Kidney tubule cell (primary cell): Measurements from ENCODE around the gene ABHD6.
"Not testable (repeated sequence)": the region's sequence is repeated elsewhere in the genome, so short reads cannot be mapped to it uniquely, and the experiment has no call there.

ENCODE experiments used
- DNase-seq: peaks from one replicate; pipeline ENCODE4 v3.0.0-alpha.2; 2018; ENCODE audit warnings: low spot score

ABHD6 gene

DNA sequence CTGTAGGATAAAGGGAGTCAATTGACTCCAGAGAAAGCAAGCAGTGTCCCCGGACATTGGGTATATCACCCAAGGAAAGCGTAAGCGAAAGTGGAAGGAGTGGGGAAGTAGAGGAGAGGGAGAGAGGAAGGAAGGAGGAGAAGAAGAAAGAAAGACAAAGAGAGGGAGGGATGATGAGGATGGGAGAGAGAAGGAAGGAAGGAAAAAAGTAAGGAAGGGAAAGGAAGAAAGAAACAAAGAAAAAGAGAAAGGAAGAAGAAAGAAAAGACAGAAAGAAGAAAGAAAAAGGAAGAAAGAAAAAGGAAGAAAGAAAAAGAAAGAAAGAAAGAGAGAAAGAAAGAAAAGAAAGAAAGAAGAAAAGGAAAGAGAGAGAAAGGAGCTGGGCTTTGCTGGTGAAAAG lies 27.7 kb upstream of the ABHD6 start:
- DNase-seq, result no peak

DNA sequence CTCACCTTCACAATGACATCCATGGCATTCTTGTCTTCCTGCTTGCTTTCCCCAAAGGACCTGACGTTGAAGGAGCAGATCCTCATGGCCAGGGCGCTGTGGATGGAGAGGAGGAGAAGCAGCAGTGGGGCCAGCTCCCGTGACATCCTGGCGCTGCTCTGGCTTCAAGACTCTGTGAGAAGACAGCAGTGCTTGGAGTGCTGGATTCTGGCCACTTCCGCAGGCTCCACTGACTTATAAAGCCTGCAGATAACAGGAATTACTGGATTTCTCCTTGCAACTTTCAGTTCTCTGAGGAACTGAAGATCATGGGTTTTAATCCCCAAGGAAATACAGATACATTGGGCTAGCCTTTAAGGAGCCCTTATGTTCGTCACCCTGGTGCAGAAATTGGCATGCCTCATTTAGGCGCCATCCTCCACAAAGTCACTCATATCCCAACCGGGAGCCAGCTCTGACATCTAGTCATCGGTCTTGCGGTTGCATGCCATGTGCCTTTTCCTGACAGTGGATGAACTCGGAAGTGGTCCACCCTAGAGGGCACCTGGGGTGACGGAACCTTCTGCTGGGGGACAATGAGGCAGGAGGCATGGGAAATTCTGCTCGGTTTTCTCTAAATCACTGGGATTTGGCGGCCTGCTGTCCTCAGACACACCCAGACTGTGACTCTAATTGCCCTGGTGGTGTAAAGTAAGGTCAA lies 26.7 kb upstream of the ABHD6 start, which contains the start of gene DNASE1L3:
Gene DNASE1L3, minus strand, starts transcription at position 212 of the 700 bp plus-strand sequence. Its CDS starts 66 bp downstream, at position 146.
- DNase-seq, result no peak

DNA sequence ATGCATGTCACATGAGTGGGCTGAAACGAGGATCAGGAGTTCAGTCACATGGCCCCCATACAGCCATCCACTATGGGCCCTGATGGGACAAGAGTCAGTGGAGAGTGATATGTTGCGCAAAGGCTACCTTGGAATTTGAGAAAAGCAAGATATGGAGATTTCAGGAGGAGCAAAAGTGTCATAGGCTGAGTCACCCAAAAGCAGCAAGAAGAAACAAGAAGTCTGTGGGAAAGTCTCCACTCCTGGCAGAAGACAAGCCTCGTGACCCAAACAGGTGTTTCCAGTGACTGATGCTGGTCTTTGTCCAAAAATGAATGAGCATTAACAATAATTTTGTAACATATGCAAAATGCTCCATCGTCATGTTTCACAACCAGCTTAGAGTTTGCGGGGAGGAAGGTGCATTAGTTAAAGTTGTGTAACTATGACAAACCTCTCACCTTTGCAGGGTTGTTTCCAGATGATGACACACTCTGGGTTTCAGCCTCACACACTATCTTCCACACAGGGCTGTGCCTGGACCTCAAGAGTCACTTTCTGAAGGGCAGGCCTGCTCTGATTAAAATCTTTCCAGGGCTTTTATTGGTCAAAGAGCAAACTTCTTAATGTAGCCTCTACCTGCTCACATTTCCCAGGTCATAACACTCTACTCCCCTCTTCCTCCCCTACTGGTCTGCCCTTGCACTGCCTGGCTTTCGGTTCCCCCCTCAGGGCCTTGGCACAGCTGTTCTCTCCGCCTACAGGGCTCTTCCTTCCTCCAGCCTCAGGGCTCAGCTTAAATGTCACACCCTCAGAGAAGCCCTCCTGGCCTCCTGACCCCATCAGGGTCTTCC lies 22.9 kb upstream of the ABHD6 start:
- DNase-seq, result peak; percentile 39

DNA sequence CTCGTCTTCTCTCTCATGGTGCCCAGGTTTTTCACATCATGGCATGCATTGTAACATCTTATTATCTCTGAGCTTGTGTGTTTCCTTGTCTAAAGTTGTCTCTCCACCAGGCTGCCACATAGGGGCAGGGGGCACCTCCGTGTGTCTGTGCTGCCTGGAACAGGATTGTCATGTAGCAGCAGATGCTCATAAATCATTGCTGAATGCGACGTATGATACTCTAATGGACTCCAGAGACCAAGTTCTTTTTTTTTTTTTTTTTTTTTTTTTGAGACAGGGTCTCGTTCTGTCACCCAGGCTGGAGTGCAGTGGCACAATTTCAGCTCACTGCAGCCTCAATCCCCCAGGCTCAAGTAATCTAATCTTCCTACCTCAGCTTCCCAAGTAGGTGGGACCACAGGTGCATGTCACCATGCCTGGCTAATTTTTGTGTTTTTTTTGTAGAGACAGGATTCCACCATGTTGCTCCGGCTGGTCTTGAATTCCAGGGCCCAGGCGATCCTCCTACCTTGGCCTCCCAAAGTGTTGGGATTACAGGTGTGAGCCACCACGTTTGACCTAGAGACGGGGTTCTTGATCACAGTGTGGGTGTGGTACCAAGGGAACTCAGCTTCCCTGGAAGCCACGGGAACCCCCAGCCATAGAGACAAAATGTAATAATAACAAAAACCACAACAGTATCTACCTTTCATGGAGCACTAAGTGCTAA lies 22.1 kb upstream of the ABHD6 start:
- no peak for DNase-seq

DNA sequence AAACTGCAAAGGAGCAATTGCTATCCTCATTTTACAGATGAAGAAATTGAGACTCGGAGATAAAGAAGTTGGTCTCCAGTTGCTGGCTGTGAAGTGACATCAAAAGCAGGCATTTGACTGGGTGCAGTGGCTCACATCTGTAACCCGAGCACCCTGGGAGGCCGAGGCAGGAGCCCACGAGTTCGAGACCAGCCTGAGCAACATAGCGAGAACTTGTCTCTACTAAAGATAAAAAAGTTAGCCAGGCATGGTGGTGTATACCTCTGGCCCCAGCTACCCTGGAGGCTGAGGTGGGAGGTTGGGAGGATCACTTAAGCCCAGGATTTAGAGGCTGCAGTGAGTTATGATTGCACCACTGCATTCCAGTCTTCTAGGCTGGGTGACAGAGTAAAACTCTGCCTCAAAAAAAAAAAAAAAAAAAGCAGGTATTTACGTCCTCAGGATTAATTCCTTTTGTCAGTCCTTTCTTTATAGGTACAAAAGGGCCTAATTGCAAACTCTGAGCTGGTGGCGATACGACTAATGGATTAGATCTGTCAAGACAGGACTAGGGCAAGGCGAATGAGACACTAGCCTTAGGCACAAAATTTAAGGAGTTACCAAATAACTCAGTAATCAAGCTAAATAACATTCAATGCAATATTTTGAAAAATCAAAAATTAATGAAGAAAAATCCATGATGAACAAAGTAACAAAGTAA lies 20.9 kb upstream of the ABHD6 start:
- no peak for DNase-seq

DNA sequence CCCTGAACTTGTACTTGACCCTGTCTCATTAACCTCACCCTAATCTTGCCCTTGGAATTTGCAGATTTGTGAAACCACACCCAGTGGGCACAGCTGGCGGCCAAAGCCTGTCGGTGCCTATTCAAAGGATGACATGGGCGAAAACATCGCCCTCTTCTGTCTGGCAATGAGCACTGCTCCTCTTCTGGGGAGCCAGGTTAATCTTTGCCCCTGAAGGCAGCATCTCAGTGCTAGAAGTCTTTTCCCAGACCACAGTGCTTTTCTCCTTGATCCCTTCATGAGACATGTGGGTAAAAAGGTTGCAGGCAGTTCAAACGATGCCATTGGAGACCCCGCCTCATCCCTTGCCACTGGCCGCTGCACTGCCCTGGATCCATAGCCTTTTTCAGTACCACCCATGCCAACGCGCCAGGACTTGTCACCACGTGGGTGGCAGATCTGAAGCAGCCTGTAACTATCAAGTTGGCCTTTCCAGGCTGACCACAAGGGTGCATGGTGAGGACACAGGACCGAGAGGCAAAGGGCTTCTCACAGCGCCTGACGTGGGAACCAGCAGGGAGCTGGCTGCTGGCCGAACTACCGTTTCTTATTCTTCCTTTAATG lies 20.3 kb upstream of the ABHD6 start:
- peak; percentile 77 for DNase-seq

DNA sequence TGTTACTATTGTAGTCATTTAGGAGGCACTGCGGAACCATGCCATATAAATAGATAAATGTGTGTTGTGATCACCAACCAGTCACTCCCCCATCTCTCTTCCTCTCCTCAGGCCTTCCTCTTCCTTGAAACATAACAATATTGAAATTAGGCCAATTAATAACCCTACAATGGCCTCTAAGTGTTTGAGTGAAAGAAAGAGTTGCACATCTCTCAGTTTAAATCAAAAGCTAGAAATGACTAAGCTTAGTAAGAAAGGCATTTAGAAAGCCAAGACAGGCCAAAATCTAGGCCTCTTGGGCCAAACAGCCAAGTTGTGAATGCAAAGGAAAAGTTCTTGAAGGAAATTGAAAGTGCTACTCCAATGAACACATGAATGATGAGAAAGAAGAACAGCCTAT lies 18.7 kb upstream of the ABHD6 start:
- no peak for DNase-seq

DNA sequence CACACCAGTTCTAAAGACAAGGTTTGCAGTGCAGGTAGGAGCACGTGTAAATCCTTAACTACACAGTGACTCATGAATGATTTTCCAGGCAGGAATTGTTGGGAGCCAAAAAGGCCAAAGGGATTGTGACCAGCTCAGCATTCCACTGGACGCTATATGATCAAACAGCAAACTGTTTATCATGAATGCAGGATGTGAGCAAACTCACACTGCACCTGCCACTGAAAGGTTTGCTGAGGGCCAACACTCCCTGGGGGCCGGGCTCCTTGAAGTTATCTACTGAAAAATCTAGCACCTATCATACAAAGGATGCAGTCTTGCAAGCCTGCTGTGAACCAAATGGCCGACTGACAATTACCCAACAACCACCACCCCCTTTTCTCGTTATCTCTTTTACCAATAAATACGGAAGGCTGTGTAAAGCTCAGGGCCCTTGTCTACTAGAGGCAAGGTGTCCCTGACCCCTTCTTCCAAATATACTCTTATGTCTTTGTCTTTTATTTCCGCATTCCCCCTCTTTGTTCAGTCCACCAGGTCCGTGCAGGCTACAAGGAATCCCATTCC lies 15.3 kb upstream of the ABHD6 start:
- peak; percentile 74 for DNase-seq

DNA sequence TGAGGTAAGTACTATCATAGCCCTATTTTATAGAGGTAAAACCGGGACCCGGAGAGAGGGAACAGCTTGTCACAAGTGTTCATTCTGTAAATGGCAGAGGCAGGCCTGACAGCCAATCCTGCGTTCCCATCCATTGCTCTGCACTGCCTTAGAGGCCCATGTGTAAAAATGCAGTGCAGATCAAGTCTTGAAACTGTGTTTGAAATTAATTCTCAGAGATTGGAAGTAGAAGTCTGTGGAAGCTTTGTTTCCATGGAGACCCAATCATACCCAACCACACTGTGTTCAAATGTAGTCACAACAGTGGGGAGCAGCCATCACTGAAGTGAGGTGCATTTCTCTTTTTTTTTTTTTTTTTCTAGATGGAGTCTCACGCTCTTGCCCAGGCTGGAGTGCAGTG lies 13.7 kb upstream of the ABHD6 start:
- DNase-seq, result no peak

DNA sequence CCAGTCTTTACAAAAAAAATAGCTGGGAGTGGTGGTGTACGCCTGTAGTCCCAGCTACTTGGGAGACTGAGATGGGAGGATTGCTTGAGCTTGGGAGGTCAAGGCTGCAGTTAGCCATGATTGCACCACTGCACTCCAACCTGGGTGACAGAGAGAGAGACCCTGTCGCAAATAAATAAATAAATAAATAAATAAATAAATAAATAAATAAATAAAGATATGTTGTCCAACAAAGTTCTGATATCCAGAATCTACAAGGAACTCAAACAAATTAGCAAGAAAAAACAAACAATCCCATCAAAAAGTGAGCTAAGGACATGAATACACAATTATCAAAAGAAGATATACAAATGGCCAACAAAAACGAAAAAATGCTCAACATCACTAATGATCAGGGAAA lies 9.7 kb upstream of the ABHD6 start:
- not testable (repeated sequence) for DNase-seq

DNA sequence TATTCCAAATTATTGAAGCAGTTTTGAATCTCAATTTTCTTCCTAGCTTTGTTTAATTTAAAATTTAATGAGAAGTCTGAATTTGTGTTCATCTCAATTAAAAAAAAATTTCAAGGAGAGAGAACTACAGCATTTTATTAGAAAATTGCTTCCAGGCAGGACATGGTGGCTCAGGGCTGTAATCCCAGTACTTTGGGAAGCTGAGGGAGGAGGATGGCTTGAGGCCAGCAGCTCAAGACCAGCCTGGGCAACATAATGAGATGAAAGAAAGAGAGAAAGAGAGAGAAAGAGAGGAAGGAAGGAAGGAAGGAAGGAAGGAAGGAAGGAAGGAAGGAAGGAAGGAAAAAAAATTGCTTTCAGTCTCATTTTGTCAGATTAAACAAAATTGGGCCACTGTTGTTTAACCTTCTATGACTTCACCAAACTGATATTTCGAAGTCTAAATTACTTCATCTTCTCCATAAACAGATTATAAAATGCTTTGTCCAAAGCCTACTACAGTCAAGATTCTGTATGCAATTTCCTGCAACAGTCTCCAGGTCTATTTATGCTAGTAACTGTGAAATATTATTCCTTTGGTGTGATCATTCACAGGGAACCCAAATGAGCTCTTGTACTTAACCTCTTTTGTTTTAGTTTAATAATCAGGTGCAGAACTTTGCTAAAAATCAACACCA lies 6.6 kb upstream of the ABHD6 start:
- DNase-seq, result no peak

DNA sequence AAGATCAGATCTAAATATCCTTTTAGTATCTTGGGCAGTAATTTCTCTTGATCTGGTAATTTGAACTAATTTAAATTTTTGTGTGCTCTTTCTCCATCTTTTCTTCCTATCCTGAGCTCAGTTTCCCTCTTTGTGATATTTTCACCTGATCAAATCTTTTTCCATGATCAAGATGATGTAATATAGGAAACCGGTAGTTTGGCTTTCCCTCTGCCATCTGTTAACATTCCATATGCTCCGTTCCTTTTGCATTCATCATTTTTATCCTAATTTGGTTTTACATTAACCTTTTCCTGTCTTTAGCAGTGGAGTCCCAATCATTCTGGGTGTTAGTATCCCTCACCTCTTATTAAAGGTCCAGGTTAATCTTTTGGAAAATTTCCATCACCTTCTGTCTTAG lies 5.9 kb upstream of the ABHD6 start:
- DNase-seq, result no peak

DNA sequence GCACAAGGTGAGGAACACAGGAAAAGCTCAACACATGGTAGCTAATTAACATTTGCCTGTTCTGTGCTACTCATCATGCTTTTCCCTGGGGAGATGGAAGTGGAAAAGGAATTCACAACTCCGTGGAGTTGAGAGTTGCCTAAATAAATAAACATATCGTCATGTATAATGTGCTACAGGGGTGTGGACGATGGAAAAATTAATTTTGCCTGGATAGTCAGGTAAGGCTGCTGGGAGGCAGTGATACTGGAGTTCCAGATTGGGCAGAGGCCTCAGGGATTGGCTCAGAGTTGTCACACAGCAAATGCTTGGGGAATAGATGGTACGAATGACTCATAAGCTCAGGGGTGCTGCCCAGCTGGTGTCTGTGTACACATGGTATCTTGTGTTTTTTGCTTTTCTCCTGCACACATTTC lies 3.1 kb upstream of the ABHD6 start:
- DNase-seq, result peak; percentile 53

DNA sequence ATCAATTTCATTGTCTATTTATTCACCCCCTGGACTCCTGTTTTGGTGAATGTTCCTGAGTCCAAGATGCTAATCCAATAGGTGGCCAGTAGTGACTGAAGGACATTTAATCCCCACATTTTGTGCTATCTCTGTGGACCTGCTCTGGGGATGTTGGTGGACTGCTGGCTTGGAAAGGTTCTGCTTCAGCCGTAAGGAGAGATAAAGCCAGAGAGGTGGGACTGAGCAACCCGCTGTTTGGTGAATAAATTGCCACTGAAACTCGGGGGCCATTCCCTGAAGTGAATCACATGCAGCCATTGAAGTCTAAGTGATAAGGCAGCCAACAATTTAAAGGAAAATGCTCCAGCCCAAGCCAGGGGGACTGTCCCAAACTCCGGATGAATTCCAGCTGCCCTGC lies 1.6 kb upstream of the ABHD6 start:
- no peak for DNase-seq

DNA sequence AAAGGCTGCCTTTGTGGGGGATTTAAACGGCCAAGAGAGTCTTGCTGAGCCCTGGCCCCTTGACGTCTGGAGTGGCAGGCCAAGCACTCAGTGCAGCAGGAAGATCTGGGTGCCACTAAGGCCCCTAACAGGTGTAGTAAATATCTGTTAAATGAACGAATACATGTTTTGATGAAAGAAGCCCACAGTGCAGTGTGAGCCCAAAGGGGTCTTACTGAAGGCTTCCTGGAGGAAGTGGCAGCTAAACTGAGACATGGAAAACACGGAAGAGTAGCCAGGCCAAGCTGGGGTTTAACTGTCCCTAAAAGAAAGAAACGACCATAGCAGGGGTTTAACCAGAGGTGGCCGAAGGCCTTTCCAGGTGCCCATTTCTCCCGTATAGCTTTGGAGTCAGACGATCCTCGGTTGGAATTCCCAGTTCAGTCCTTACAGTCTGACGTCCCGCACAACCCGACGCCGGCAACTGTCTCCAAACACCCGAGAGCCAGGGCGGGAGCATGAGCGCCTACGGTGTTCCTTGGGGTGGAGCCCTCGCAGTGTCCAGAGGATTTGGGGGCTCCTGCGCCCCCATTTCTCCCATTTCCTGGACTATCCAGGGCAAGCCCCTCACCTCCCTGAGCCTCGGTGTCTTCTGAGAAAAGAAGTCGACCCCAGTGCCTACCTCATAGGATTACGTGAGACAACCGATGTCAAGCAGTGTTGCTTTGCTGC lies 910 bp upstream of the ABHD6 start:
- no peak for DNase-seq

DNA sequence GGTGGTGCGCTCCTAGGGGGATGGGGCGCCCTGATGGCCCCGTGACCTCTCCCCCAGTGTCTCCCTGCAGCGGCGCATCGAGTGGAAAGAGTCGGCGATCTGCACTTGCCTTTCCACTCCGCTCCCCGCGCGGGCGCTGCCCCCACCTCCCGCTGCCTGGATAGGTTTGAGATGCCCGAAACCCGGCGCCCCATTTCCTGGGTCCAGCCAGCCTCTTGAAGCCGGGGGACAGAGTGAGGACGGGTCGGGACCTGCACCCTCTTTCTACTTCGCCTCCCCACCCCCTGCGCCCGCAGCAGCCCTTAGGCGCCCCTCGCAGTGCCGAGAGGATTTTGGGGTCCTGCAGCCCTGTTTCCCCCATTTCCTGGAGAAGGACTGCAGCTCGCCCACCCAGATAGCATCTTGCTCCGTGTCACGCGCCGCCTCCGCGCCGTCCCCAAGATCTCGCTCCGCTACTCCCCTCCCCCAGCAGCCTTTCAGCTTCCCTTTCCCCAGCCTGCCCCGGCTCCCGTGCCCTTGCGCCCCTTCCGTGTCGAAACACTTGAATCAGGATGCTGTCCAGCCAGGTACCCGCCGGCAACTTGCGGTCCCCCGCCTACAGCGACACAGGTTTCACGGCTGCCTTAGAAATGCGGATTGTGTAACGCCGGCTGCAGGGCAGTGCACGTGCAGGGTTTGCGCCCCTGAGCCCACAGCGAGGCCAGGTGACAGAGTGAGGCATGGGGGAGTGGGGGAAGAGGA lies 519 bp downstream of the ABHD6 start:
- peak; percentile 30 for DNase-seq

DNA sequence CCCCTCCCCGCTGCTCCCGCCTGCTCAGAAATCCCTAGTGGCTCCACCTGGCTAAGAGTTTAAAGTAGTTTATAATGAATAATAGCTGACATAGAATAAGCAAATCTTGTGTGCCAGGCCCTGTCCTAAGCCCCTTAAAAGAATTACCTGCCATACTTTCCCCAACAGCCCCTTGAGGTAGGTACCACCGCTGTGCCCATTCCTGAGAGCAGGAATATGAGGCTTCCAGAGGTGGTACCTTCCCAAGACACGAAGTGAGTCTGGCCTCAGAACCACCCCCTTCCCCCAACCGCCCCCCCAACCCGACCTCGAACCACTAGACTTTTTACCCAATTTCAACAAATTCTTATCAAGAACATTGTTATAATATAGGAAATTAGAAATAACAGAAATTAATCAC lies 1.2 kb downstream of the ABHD6 start:
- DNase-seq, result no peak

DNA sequence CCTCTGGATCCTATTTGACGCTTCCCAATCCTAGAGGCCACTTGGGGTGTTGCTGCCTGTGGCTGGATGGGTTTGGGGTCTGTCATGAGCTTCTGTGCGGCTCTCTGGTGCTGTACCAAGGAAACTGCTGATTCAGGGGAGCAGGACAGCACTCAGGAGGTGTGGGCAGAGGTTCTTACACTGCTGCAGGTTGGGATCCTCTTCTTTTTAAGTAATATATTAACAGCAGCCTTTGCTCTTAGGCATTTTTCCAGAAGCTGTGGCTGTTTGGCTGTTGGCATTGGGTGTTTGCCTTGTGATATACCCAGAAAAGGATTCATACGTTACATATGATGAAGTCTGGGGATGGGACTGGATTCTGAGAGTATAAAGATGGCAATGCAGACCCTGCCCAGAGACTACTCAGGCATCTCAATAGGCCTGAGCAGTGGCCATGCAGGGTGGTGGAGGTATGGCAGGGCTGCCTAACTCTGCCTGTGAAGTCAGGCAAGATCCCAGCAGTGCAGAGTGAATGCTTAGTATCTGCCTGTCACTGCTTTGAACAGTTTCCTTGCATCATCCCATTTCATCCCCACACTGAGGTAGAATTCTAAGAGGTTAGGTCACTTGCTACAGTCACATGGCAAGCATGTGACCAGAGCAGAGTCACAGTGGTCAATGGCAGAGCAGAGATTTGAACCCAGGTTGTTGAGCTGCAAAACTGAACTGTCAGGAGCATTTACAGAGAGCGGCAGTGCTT lies 3.9 kb downstream of the ABHD6 start:
- DNase-seq, result peak; percentile 61

DNA sequence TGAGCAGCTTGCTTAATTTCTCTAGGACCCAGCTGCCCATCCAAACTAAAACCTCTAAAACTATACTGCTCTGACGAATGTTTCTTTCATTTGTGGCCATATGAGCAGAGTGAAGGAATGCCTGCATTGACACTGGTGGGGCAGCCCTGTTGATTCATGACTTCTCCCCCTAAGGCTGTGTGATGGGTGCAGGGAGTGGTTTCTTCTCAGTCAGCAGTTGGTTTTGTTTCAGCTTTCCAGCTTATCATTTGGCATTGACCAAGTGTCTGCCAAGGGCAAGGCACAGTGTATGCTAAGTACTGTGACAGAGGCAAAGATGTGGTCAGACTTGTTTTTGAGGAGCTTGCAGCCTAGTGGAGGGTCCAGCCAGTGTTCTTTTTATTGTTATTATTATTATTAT lies 4.7 kb downstream of the ABHD6 start:
- DNase-seq, result no peak
